Peyer's patch (tissue), 4 donors: ENCODE measurements around the gene PPP1R16B. TPM values are rescaled to one million over a fixed set of nuclear protein-coding genes. Genes with fewer than 3 reads are reported as not detected.

Experiments used
- DNase-seq, 3 donors: peaks; one replicate each; pipeline ENCODE4 v3.0.0-alpha.2; 2017 to 2019
- H3K27ac ChIP-seq, 4 donors: fragments of 200-600 bp; sonication (generic); one replicate each; pipeline ENCODE4 v1.5.1; 2016 to 2019
- H3K27me3 ChIP-seq, 2 donors: fragments of 200-600 bp; sonication (generic); one replicate each; pipeline ENCODE4 v1.5.1; 2019
- H3K36me3 ChIP-seq, 3 donors: fragments of 200-600 bp; sonication (generic); one replicate each; pipeline ENCODE4 v1.5.1; 2016 to 2019
- H3K4me1 ChIP-seq, 4 donors: fragments of 200-600 bp; sonication (generic); one replicate each; pipeline ENCODE4 v1.5.1; 2016 to 2019
- H3K4me3 ChIP-seq, 4 donors: fragments of 200-600 bp; sonication (generic); 1 replicate in 3 of 4; 2 replicates in 1 of 4; pipeline ENCODE4 v1.5.1; 2016 to 2019; ENCODE audit warnings: mild to moderate bottlenecking in 1 of 4
- H3K9me3 ChIP-seq, 4 donors: fragments of 200-600 bp; sonication (generic); one replicate each; pipeline ENCODE4 v1.5.1; 2016 to 2019; ENCODE audit warnings: mild to moderate bottlenecking in 1 of 4
- CTCF ChIP-seq, 6 experiments: fragments of 450-650 bp in 4 of 6; fragments of 200-600 bp in 2 of 6; sonication (generic) in 1 of 6; IDR thresholded peaks; one replicate each; pipeline ENCODE4 v1.5.1; 2017 to 2019; ENCODE audit warnings: antibody characterized with exemption in 6 of 6, mild to moderate bottlenecking in 3 of 6, moderate library complexity in 1 of 6
- POLR2A ChIP-seq, 2 donors: fragments of 450-650 bp; IDR thresholded peaks; one replicate each; pipeline ENCODE4 v1.5.1; 2017; ENCODE audit warnings: antibody characterized with exemption in 2 of 2, mild to moderate bottlenecking in 2 of 2, moderate library complexity in 2 of 2
- total RNA-seq, 4 donors: library from RNA; depleted of rRNA; stranded (reverse); fragments of >200 nt; gene quantifications; one replicate each; pipeline ENCODE4 v1.1.0, GENCODE V29; 2016

PPP1R16B gene
- total RNA-seq, 4 donors from 2014 or later = 3.2 to 41.3 (median 7.2) TPM

GRCh38 chr20:38843346-38843745 lies 37.8 kb downstream of the PPP1R16B start:
- no peaks in the 10 kb centered on the region for H3K9me3 ChIP-seq
- H3K27ac ChIP-seq = peak overlapping the region; percentile 32 to 81 (median 58)
- TF ChIP-seq CTCF (IDR thresholded peaks at IDR 0.05) (no peak), POLR2A (IDR thresholded peaks at IDR 0.05) (no peak)
- H3K4me3 ChIP-seq = no peak overlapping the region
- no peaks in the 10 kb centered on the region for H3K27me3 ChIP-seq
- DNase-seq = no peak
- H3K36me3 ChIP-seq = no peaks in the 10 kb centered on the region
- peaks cover 0 to 34% (median 11%) of the 10 kb centered on the region in 4 donors for H3K4me1 ChIP-seq

GRCh38 chr20:38844963-38845362 lies 39.5 kb downstream of the PPP1R16B start:
- no peak for TF ChIP-seq POLR2A (IDR thresholded peaks at IDR 0.05)
- no peak for TF ChIP-seq CTCF (IDR thresholded peaks at IDR 0.05)
- Histone ChIP-seq H3K27me3 (no peaks in the 10 kb centered on the region), H3K36me3 (no peaks in the 10 kb centered on the region), H3K27ac (peak overlapping the region in 3 of 4 donors; percentile 19 to 81 (median 59)), H3K4me1 (peaks cover 0 to 34% (median 12%) of the 10 kb centered on the region in 4 donors), H3K4me3 (no peak overlapping the region), H3K9me3 (no peaks in the 10 kb centered on the region)
- DNase-seq = no peak

GRCh38 chr20:38847840-38848239 lies 42.3 kb downstream of the PPP1R16B start:
- Histone ChIP-seq H3K27me3 (no peaks in the 10 kb centered on the region), H3K27ac (no peak overlapping the region), H3K4me3 (no peak overlapping the region), H3K4me1 (peaks cover 0 to 28% (median 11%) of the 10 kb centered on the region in 4 donors), H3K9me3 (no peaks in the 10 kb centered on the region), H3K36me3 (no peaks in the 10 kb centered on the region)
- no peak for DNase-seq
- TF ChIP-seq CTCF (IDR thresholded peaks at IDR 0.05) (no peak), POLR2A (IDR thresholded peaks at IDR 0.05) (no peak)

- DNase-seq = no peak
- no peaks in the 10 kb centered on the region for H3K27me3 ChIP-seq
- TF ChIP-seq CTCF (IDR thresholded peaks at IDR 0.05) (no peak), POLR2A (IDR thresholded peaks at IDR 0.05) (no peak)
- no peaks in the 10 kb centered on the region for H3K9me3 ChIP-seq
- no peaks in the 10 kb centered on the region for H3K36me3 ChIP-seq
- peak overlapping the region in 1 of 4 donors; percentile 38 for H3K27ac ChIP-seq
- H3K4me1 ChIP-seq = peaks cover 0 to 9% (median 3%) of the 10 kb centered on the region in 4 donors
- no peak overlapping the region for H3K4me3 ChIP-seq
These were observed 48.3 kb downstream of the PPP1R16B start for GRCh38 chr20:38853759-38854158.

GRCh38 chr20:38854654-38855066 lies 49.2 kb downstream of the PPP1R16B start:
- TF ChIP-seq CTCF (IDR thresholded peaks at IDR 0.05) (no peak), POLR2A (IDR thresholded peaks at IDR 0.05) (no peak)
- Histone ChIP-seq H3K4me3 (no peak overlapping the region), H3K27ac (no peak overlapping the region), H3K4me1 (peaks cover 0 to 11% (median 4%) of the 10 kb centered on the region in 4 donors), H3K27me3 (no peaks in the 10 kb centered on the region), H3K36me3 (no peaks in the 10 kb centered on the region), H3K9me3 (no peaks in the 10 kb centered on the region)
- DNase-seq = no peak

- TF ChIP-seq POLR2A (IDR thresholded peaks at IDR 0.05) = no peak
- no peak for TF ChIP-seq CTCF (IDR thresholded peaks at IDR 0.05)
- no peaks in the 10 kb centered on the region for H3K9me3 ChIP-seq
- no peaks in the 10 kb centered on the region for H3K27me3 ChIP-seq
- H3K4me1 ChIP-seq = peaks cover 0 to 12% (median 4%) of the 10 kb centered on the region in 4 donors
- no peak for DNase-seq
- H3K4me3 ChIP-seq = no peak overlapping the region
- no peaks in the 10 kb centered on the region for H3K36me3 ChIP-seq
- peak overlapping the region in 1 of 4 donors; percentile 25 for H3K27ac ChIP-seq
These were observed 49.9 kb downstream of the PPP1R16B start for GRCh38 chr20:38855356-38855755.
